GM23248 (cell line): ENCODE results near the gene GATAD2B. TPM values are rescaled to one million over a fixed set of nuclear protein-coding genes. Genes with fewer than 3 reads are reported as not detected.

ENCODE experiments used
- DNase-seq: peaks from one replicate; pipeline ENCODE4 v3.0.0-alpha.2; 2015
- H2AFZ ChIP-seq: fragments of 200-600 bp; sonication (generic); 2 replicates; pipeline ENCODE4 v1.6.1; 2016; ENCODE audit warnings: antibody characterized with exemption
- H3F3A ChIP-seq: fragments of 200-600 bp; sonication (generic); 2 replicates; pipeline ENCODE4 v1.6.1; 2016; ENCODE audit warnings: mild to moderate bottlenecking, antibody characterized with exemption, mixed run types; ENCODE audit not compliant: insufficient read depth
- H3K27ac ChIP-seq: fragments of 200-600 bp; sonication (generic); 2 replicates; pipeline ENCODE4 v1.5.1; 2016; ENCODE audit warnings: mild to moderate bottlenecking
- H3K27me3 ChIP-seq: fragments of 200-600 bp; sonication (generic); replicated peaks from 2 replicates; pipeline ENCODE4 v1.6.1; 2016; ENCODE audit warnings: mild to moderate bottlenecking; ENCODE audit not compliant: insufficient read depth
- H3K36me3 ChIP-seq: fragments of 200-600 bp; sonication (generic); 2 replicates; pipeline ENCODE4 v1.6.1; 2016; ENCODE audit warnings: low read depth, mild to moderate bottlenecking
- H3K4me1 ChIP-seq: fragments of 200-600 bp; sonication (generic); 2 replicates; pipeline ENCODE4 v1.6.1; 2016; ENCODE audit warnings: mild to moderate bottlenecking; ENCODE audit not compliant: insufficient read depth
- H3K4me2 ChIP-seq: fragments of 200-600 bp; sonication (generic); one replicate; pipeline ENCODE4 v1.6.1; 2016; ENCODE audit warnings: mild to moderate bottlenecking; ENCODE audit not compliant: unreplicated experiment
- H3K4me3 ChIP-seq: fragments of 200-600 bp; sonication (generic); 2 replicates; pipeline ENCODE4 v1.5.1; 2016; ENCODE audit warnings: mild to moderate bottlenecking
- H3K79me2 ChIP-seq: fragments of 200-600 bp; sonication (generic); 2 replicates; pipeline ENCODE4 v1.6.1; 2016; ENCODE audit warnings: mild to moderate bottlenecking; ENCODE audit not compliant: insufficient read depth
- H3K9ac ChIP-seq: fragments of 200-600 bp; sonication (generic); 2 replicates; pipeline ENCODE4 v1.6.1; 2016; ENCODE audit warnings: mild to moderate bottlenecking
- H3K9me2 ChIP-seq: fragments of 200-600 bp; sonication (generic); 2 replicates; pipeline ENCODE4 v1.6.1; 2016; ENCODE audit warnings: mixed run types, mild to moderate bottlenecking, moderate library complexity; ENCODE audit not compliant: insufficient read depth
- H3K9me3 ChIP-seq: fragments of 200-600 bp; sonication (generic); one replicate; pipeline ENCODE4 v1.6.1; 2017; ENCODE audit warnings: low read depth
- H4K20me1 ChIP-seq: fragments of 200-600 bp; sonication (generic); 2 replicates; pipeline ENCODE4 v1.6.0; 2016; ENCODE audit not compliant: insufficient read depth
- EZH2 ChIP-seq: fragments of 200-600 bp; sonication (generic); IDR thresholded peaks from 2 replicates; pipeline ENCODE4 v1.6.1; 2018; ENCODE audit warnings: antibody characterized with exemption, mild to moderate bottlenecking; ENCODE audit not compliant: insufficient read depth, poor library complexity, severe bottlenecking
- EZH2phosphoT487 ChIP-seq: fragments of 200-600 bp; sonication (generic); IDR thresholded peaks from 2 replicates; pipeline ENCODE4 v1.6.1; 2018; ENCODE audit warnings: antibody characterized with exemption, moderate library complexity, mild to moderate bottlenecking, low read depth; ENCODE audit not compliant: insufficient read depth
- WGBS, 2 experiments: methylation state at CpG; one replicate each; pipeline ENCODE4 v1.1.6; 2015 to 2017; ENCODE audit warnings: low lambda C conversion rate in 2 of 2, low coverage in 1 of 2; ENCODE audit errors: missing lambda C conversion rate in 2 of 2; 5-methylcytosine and 5-hydroxymethylcytosine counted together
- in situ Hi-C: fragments of 300-500 bp; cut with MboI; formaldehyde crosslinking; loops from 2 replicates; pipeline ENCODE4 v1.15.0; 2020
- polyA plus RNA-seq: library from polyadenylated mRNA; unstranded; fragments of >200 nt; fragmentation: Nextera tagmentation; extraction: Ambion mirVana; gene quantifications from 2 replicates; pipeline ENCODE4 v1.2.1, GENCODE V29; 2016
- total RNA-seq: library from RNA; depleted of rRNA; stranded (reverse); fragments of >200 nt; shearing (Covaris generic); gene quantifications from 2 replicates; pipeline ENCODE4 v1.2.3, GENCODE V29; 2014

GATAD2B gene
- total and polyA plus RNA-seq, 2 experiments from 2014 or later: 3.3 to 3.9 TPM

DNA sequence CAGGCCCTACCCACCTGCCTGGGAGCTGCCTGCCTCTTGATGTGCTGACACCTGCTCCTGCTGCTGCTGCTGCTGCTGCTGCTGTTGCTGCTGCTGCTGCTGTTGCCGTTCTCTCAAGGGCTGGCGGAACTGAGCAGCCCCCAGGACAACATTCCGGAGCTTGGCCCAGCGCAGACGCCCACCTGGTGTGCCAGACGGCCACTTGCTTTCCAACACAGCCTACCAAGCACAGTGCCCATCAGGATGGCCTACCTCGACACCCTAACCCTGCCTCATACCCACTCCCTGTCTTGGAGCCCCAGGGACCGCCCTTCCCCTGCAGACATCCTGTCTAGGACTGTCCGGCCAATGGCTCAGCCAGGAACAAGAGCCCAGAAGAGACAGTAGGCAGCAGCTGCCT lies 12.0 kb upstream of the GATAD2B start:
- Histone ChIP-seq H3K36me3 (no peaks in the 10 kb centered on the region; the same call in 1 of the 2 replicates), H3K27ac (no peak overlapping the region), H3K9me2 (no peaks in the 10 kb centered on the region), H4K20me1 (no peaks in the 10 kb centered on the region), H3K9ac (no peak overlapping the region), H3K9me3 (no peaks in the 10 kb centered on the region), H3K4me1 (no peaks in the 10 kb centered on the region), H2AFZ (no peak overlapping the region), H3K4me3 (no peak overlapping the region), H3K79me2 (no peaks in the 10 kb centered on the region), H3K4me2 (no peak overlapping the region), H3K27me3 (no peaks in the 10 kb centered on the region), H3F3A (0 out of 2 replicates have a peak, but pooled peaks cover 7% of the 10 kb centered on the region)
- in situ Hi-C loops: no loop called here
- no peak for DNase-seq
- whole genome bisulfite sequencing, 2 experiments: 94 to 98% methylated on average over 9 of the region's 9 CpGs
- TF ChIP-seq EZH2phosphoT487 (no peak), EZH2 (no peak)

DNA sequence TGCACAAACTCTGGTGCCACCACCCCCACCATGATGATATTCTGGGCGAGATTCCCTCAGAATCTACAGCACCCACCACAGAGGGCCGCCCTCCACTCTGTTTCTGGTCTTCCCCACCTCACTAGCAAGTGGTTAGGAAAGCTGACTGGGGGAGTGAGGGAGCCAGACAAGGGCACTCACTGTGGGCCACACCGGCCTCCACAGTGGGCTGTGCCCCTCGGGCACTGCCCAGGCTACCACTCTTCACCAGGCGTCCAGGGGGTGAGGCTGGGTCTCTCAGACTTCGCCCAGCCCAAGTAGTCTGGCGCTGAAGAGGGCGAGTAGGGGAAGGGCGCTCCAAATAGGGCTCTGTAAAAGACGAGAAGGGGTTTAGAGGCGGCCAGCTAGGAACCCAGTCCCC lies 11.2 kb upstream of the GATAD2B start:
- WGBS, 2 experiments: 92 to 95% methylated on average over 11 of the region's 11 CpGs
- no peak for TF ChIP-seq EZH2
- TF ChIP-seq EZH2phosphoT487: no peak
- H2AFZ ChIP-seq: no peak overlapping the region
- no peaks in the 10 kb centered on the region for H3K79me2 ChIP-seq
- in situ Hi-C loops: no loop called here
- 0 out of 2 replicates have a peak, but pooled peaks cover 9% of the 10 kb centered on the region for H3F3A ChIP-seq
- H3K9me3 ChIP-seq: no peaks in the 10 kb centered on the region
- H3K4me3 ChIP-seq: no peak overlapping the region
- H3K27ac ChIP-seq: no peak overlapping the region
- H4K20me1 ChIP-seq: no peaks in the 10 kb centered on the region
- H3K36me3 ChIP-seq: no peaks in the 10 kb centered on the region; the same call in 1 of the 2 replicates
- no peak overlapping the region for H3K9ac ChIP-seq
- no peak overlapping the region for H3K4me2 ChIP-seq
- H3K4me1 ChIP-seq: peaks cover 2% of the 10 kb centered on the region; the same call in 1 of the 2 replicates
- H3K27me3 ChIP-seq: no peaks in the 10 kb centered on the region
- DNase-seq: no peak
- H3K9me2 ChIP-seq: no peaks in the 10 kb centered on the region

DNA sequence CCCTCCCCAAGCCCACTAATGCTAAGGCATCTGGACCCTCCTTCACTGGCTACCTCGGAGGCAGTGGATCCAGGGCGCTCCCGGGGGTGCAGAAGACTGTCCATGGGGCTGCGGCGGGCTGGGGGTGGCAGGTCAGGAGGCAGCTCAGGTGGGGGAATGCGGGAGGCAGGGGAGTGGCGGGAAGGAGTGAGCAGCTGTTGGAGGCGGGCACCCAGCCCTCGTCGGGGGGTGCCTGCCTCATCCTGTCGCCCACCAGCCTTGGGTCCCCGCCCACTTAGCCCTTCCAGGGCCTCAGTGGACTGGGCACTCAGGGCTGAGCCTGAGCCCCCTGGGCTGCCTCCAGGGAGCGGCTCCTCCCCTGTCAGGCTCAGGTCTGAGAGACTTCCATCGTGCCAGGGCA lies 10.7 kb upstream of the GATAD2B start:
- Histone ChIP-seq H3K27ac (no peak overlapping the region), H3K4me3 (no peak overlapping the region), H4K20me1 (no peaks in the 10 kb centered on the region), H3K4me1 (peaks cover 7% of the 10 kb centered on the region; the same call in 1 of the 2 replicates), H3K79me2 (no peaks in the 10 kb centered on the region), H3K27me3 (no peaks in the 10 kb centered on the region), H2AFZ (no peak overlapping the region), H3K9me2 (no peaks in the 10 kb centered on the region), H3K4me2 (no peak overlapping the region), H3K9me3 (no peaks in the 10 kb centered on the region), H3K36me3 (no peaks in the 10 kb centered on the region; the same call in 1 of the 2 replicates), H3K9ac (no peak overlapping the region), H3F3A (0 out of 2 replicates have a peak, but pooled peaks cover 9% of the 10 kb centered on the region)
- TF ChIP-seq EZH2phosphoT487 (no peak), EZH2 (no peak)
- 87 to 93% methylated on average over 7 to 13 of the region's 14 CpGs for WGBS, 2 experiments
- in situ Hi-C loops: no loop called here
- DNase-seq: no peak

DNA sequence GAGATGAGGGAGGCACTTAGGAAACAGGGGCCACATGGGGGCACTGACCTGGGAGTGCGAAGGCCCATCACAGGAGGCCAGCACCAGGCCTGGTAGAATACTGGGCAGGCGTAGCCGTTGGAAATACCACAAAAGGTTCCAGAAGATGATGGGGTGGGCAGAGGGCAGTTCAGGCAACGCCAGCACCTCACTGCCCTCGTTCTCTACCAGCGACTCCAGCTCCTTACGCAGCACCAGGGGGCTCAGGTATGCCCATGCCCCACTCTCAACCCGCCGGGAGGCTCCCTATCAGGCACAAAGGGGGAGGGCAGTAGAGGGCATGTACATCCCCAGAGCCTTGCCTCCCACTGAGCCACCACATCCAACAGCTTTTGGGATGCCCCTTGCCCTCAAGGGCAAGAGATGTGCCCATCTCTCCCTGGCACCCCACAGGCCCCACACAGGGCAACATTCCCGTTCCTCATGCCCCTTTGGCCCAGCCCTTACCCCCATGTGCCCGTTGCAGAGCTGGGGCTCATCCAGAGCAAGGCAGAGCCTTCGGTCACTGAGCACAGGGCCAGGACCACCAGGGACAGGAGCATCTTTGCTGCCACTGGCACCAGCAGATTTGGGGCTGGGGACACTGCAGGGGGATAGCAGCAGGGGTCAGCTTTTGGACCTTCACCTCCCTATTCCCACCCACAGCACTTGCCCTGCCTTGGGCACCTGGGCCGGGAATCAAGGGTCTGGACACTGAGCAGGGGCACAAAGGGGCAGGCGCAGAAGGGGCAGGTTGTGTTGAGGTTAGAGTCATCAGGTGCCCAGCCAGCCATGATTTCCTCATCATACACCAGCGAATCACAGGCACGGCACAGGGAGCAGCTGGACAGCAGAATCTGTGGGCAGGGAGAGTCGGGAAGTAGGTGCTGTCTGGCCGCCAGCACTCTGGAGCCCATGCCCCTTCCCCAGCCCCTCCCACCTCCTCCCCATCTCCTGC lies 9.7 kb upstream of the GATAD2B start:
- no peak for DNase-seq
- no peaks in the 10 kb centered on the region for H4K20me1 ChIP-seq
- no peak overlapping the region for H3K4me3 ChIP-seq
- no peak overlapping the region for H3K9ac ChIP-seq
- peaks cover 8% of the 10 kb centered on the region; the same call in 1 of the 2 replicates for H3K4me1 ChIP-seq
- H3K27ac ChIP-seq: no peak overlapping the region
- in situ Hi-C loops: no loop called here
- no peaks in the 10 kb centered on the region; the same call in 1 of the 2 replicates for H3K36me3 ChIP-seq
- H3K79me2 ChIP-seq: no peaks in the 10 kb centered on the region
- TF ChIP-seq EZH2 (no peak), EZH2phosphoT487 (no peak)
- H3K9me2 ChIP-seq: no peaks in the 10 kb centered on the region
- 0 out of 2 replicates have a peak, but pooled peaks cover 9% of the 10 kb centered on the region for H3F3A ChIP-seq
- no peaks in the 10 kb centered on the region for H3K9me3 ChIP-seq
- no peaks in the 10 kb centered on the region for H3K27me3 ChIP-seq
- H3K4me2 ChIP-seq: no peak overlapping the region
- WGBS, 2 experiments: 93 to 94% methylated on average over 18 of the region's 18 CpGs
- no peak overlapping the region for H2AFZ ChIP-seq
